ENCODE measurements around the gene NEK6. TPM values are rescaled to one million over a fixed set of nuclear protein-coding genes. Genes with fewer than 3 reads are reported as not detected.
A peak's percentile ranks its signal among the peaks of the same experiment; 100 is the strongest.

Gene NEK6
- total and polyA plus RNA-seq, 9 of the 15 experiments (the other 6 are each of a cell fraction or from before 2014, with no cell fraction given): 3.1 to 19.0 (median 8.4) TPM

- TF ChIP-seq TCF3 (CRISPR knock-in tag; IDR thresholded peaks at IDR 0.05) (peak; percentile 83), GATAD2B (IDR thresholded peaks at IDR 0.05; ENCODE audit: borderline replicate concordance) (no peak), SMARCA4 (IDR thresholded peaks at IDR 0.05) (peak; percentile 60; the same call in 1 of the 2 replicates), CXXC5 (CRISPR knock-in tag; IDR thresholded peaks at IDR 0.05) (peak; percentile 47; the same call in 1 of the 2 replicates), RCOR1 (IDR thresholded peaks at IDR 0.05; ENCODE audit: borderline replicate concordance in 1 of 2, low read depth in 2 of 2, low read length in 2 of 2) (peak in 1 of 2 experiments; percentile 7; a peak in 1 of 4 replicates), ZNF696 (CRISPR knock-in tag; conservative IDR thresholded peaks at IDR 0.05) (no peak), CBFA2T3 (IDR thresholded peaks at IDR 0.05) (peak; percentile 65), CBX3 (IDR thresholded peaks at IDR 0.05; ENCODE audit: borderline replicate concordance in 1 of 2, low read length in 2 of 2) (no peak), ETV5 (CRISPR knock-in tag; IDR thresholded peaks at IDR 0.05; ENCODE audit: low read depth) (peak; percentile 86), MTA1 (IDR thresholded peaks at IDR 0.05; ENCODE audit: borderline replicate concordance) (no peak), SIN3A (IDR thresholded peaks at IDR 0.05; ENCODE audit: borderline replicate concordance in 2 of 2, control insufficient read depth in 1 of 2, low read depth in 2 of 2, low read length in 2 of 2) (no peak), NFIC (IDR thresholded peaks at IDR 0.05) (no peak), PML (IDR thresholded peaks at IDR 0.05; ENCODE audit: low read length) (peak; percentile 34; the same call in 1 of the 2 replicates), PTRF (tag; IDR thresholded peaks at IDR 0.05) (no peak), CBFA2T2 (conservative IDR thresholded peaks at IDR 0.05) (no peak; the same call in 1 of the 2 replicates), GTF3C2 (IDR thresholded peaks at IDR 0.05; ENCODE audit: borderline replicate concordance, extremely low read depth, insufficient read length) (no peak), IRF2 (CRISPR knock-in tag; IDR thresholded peaks at IDR 0.05) (no peak), SP2 (IDR thresholded peaks at IDR 0.05; ENCODE audit: extremely low read depth, low read depth, low read length, poor library complexity, severe bottlenecking) (no peak), ZNF655 (CRISPR knock-in tag; IDR thresholded peaks at IDR 0.05) (no peak), SNRNP70 (optimal IDR thresholded peaks at IDR 0.05; ENCODE audit: low read depth, low read length) (no peak), MAZ (CRISPR knock-in tag; conservative IDR thresholded peaks at IDR 0.05 in 1 of 2, IDR thresholded peaks at IDR 0.05 in 1 of 2) (peak; percentile 7 to 45; a peak in 2 of 4 replicates), GABPA (tag; conservative IDR thresholded peaks at IDR 0.05; ENCODE audit: low read depth) (peak; percentile 84), DIDO1 (tag; IDR thresholded peaks at IDR 0.05; ENCODE audit: low read depth) (no peak), CC2D1A (IDR thresholded peaks at IDR 0.05) (no peak)
Measured at GRCh38 chr9:124322618-124323432, 65.1 kb downstream of the NEK6 start (continued).

All from K562 (cell line).